Psoas muscle (tissue), 8 donors: ENCODE results near the gene CPT1B. TPM values are rescaled to one million over a fixed set of nuclear protein-coding genes. Genes with fewer than 3 reads are reported as not detected.

Experiments
- ATAC-seq, 4 donors: fragments of 200-7000 bp; cut with Tn5 transposase; one replicate each; pipeline ENCODE4 v1.9.1; 2020; ENCODE audit warnings: moderate library complexity in 3 of 4, mild to moderate bottlenecking in 2 of 4
- DNase-seq, 2 donors: peaks; one replicate each; pipeline ENCODE4 v3.0.0-alpha.2; 2020
- H3K27ac ChIP-seq: fragments of 200-600 bp; one replicate; pipeline ENCODE4 v1.8.0; 2022
- H3K27me3 ChIP-seq, 3 donors: fragments of 200-600 bp in 1 of 3; one replicate each; pipeline versions ENCODE4 v1.6.1 to v1.8.0; 2013 to 2022; ENCODE audit warnings: low read length in 2 of 3, mild to moderate bottlenecking in 2 of 3, moderate library complexity in 1 of 3; ENCODE audit not compliant: insufficient read depth in 3 of 3
- H3K36me3 ChIP-seq, 2 donors: fragments of 200-600 bp in 1 of 2; one replicate each; pipeline versions ENCODE4 v1.6.1 to v1.8.0; 2013 to 2022; ENCODE audit warnings: low read depth in 1 of 2, mild to moderate bottlenecking in 1 of 2, moderate library complexity in 1 of 2; ENCODE audit not compliant: insufficient read depth in 1 of 2
- H3K4me1 ChIP-seq: fragments of 200-600 bp; one replicate; pipeline ENCODE4 v1.8.0; 2022
- H3K4me3 ChIP-seq: fragments of 200-600 bp; one replicate; pipeline ENCODE4 v1.8.0; 2022; ENCODE audit warnings: mild to moderate bottlenecking
- H3K9me3 ChIP-seq: fragments of 200-600 bp; one replicate; pipeline ENCODE4 v1.8.0; 2022
- WGBS, 3 donors: extraction: QIAGEN DNeasy Blood & Tissue Kit; methylation state at CpG; one replicate each; pipeline versions ENCODE4 v1.1.6 to v1.1.7; 2013; 5-methylcytosine and 5-hydroxymethylcytosine counted together
- intact Hi-C, 2 donors: fragments of 100-400 bp; cut with DNase I; formaldehyde crosslinking; loops; one replicate each; pipeline versions ENCODE4 v1.11.0 to v1.14.2; 2022
- polyA plus RNA-seq, 3 donors: library from polyadenylated mRNA; stranded (reverse); fragments of 200-250 nt; gene quantifications; one replicate each; pipeline ENCODE4 v1.2.3, GENCODE V29; 2013
- total RNA-seq, 4 donors: library from RNA; stranded (reverse); fragmentation: NEBNext Ultra II Directional in 2 of 4; extraction: Animal tissue kit (Norgen Biotek cat#: 25700) in 2 of 4; gene quantifications; one replicate each; pipeline versions ENCODE4 v1.2.1 to v1.2.4, GENCODE V29; 2021 to 2023
- TF ChIP-seq, protein P1 (sequence below): fragments of 200-600 bp; IDR thresholded peaks from one replicate; pipeline ENCODE4 v1.8.0; 2022; ENCODE audit warnings: antibody characterized with exemption
- donor health status: healthy with polysubstance abuse.
- donor health status: DM: no; HTN: no; CAD: no; lungs with moderate emphysema.
- donor health status: Bipolar disorder and iron deficiency.
- donor health status: healthy.
- donor health status: DM: yes; HTN: yes; CAD: no.
- donor health status: DM: no; HTN: no; CAD: no.
- donor health status: DM: no; HTN: no; CAD: no.
- donor health status: DM: yes; HTN: yes; CAD: no.

The CPT1B gene
- total and polyA plus RNA-seq, 7 donors: 57.4 to 144 (median 87.6) TPM

DNA sequence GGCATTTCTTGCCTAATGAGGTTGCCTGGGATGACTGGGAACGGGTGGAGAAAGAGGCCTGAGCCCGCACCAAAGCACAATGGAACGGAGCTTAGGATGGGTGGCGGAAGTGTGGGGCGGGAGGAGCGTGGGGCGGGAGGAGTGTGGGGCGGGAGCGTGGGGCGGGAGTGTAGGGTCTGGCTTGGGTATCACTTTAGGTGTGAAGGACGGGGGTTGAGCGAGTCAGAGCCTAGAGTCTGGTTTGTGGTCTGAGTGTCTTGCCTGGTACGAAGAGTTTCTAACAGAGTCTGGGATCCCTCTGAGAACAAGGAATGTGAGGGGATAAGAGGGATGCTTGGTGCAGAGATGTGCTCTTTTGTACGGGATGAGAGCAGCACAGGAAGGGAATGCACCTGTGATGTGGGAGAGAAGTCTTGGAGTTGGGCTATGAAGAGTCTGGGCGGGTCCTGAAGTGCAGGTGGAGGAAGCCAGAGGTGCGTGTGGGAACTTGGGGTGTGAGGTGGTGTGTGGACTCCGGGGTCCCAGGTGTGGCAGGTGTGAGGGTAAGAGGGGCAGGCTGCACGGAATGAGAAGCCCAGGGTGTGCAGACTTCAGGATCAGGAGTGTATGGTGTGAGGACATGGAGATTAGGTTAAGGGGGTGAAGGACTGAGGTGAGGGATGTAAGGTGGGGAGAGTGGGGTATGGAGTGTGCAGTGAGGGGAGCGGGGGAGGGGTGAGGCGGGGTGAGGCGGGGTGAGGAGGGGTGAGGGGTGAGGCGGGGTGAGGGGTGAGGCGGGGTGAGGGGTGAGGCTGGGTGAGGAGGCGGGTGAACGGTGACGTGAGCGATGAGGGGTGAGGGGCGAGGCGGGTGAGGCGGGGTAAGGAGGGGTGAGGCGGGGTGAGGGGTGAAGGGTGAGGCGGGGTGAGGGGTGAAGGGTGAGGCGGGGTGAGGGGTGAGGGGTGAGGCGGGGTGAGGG lies 16.5 kb downstream of the CPT1B start:
- H3K4me1 ChIP-seq: peaks cover 5% of the 10 kb centered on the region
- no peak overlapping the region for H3K4me3 ChIP-seq
- ATAC-seq (no peak), DNase-seq (peak in 1 of 2 donors; percentile 56)
- TF ChIP-seq, protein P1, sequence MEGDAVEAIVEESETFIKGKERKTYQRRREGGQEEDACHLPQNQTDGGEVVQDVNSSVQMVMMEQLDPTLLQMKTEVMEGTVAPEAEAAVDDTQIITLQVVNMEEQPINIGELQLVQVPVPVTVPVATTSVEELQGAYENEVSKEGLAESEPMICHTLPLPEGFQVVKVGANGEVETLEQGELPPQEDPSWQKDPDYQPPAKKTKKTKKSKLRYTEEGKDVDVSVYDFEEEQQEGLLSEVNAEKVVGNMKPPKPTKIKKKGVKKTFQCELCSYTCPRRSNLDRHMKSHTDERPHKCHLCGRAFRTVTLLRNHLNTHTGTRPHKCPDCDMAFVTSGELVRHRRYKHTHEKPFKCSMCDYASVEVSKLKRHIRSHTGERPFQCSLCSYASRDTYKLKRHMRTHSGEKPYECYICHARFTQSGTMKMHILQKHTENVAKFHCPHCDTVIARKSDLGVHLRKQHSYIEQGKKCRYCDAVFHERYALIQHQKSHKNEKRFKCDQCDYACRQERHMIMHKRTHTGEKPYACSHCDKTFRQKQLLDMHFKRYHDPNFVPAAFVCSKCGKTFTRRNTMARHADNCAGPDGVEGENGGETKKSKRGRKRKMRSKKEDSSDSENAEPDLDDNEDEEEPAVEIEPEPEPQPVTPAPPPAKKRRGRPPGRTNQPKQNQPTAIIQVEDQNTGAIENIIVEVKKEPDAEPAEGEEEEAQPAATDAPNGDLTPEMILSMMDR: no peak
- H3K27me3 ChIP-seq: no peaks in the 10 kb centered on the region
- no peaks in the 10 kb centered on the region for H3K9me3 ChIP-seq
- no peak overlapping the region for H3K27ac ChIP-seq
- H3K36me3 ChIP-seq: no peaks in the 10 kb centered on the region
- WGBS, 3 donors: 62 to 71% (median 66%) methylated on average over 20 to 29 of the region's 34 CpGs
- intact Hi-C loops: loop anchor here in 1 of 2 donors (5.0 kb wide), 1 partner anchor 34 kb away; the partner anchor contains the start of gene SCO2

DNA sequence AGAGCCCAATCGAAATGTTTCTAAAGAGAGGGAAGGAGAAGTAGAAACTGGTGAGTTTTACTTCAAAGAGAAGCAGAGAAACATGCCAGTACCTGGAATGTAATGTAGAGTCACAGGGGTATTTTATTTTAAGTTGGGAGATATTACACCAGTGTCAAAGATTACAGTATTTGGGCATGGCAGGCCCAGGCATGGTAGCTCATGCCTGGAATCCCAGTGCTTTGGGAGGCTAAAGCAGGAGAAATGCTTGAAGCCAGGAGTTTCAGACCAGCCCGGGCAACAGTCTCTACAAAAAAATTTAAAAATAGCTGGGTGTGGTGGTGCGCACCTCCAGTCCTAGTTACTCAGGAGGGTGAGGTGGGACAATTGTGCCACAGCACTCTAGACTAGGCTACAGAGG lies 18.2 kb downstream of the CPT1B start:
- Histone ChIP-seq H3K4me3 (no peak overlapping the region), H3K4me1 (peaks cover 5% of the 10 kb centered on the region), H3K27me3 (no peaks in the 10 kb centered on the region), H3K27ac (no peak overlapping the region), H3K9me3 (no peaks in the 10 kb centered on the region), H3K36me3 (no peaks in the 10 kb centered on the region)
- WGBS, 3 donors: 85 to 89% (median 89%) methylated on average over 3 of the region's 3 CpGs
- TF ChIP-seq, protein P1: no peak
- intact Hi-C loops: loop anchor here in 1 of 2 donors (5.0 kb wide), 1 partner anchor 33 kb away; the partner anchor contains the start of gene SCO2
- ATAC-seq (no peak), DNase-seq (no peak)

DNA sequence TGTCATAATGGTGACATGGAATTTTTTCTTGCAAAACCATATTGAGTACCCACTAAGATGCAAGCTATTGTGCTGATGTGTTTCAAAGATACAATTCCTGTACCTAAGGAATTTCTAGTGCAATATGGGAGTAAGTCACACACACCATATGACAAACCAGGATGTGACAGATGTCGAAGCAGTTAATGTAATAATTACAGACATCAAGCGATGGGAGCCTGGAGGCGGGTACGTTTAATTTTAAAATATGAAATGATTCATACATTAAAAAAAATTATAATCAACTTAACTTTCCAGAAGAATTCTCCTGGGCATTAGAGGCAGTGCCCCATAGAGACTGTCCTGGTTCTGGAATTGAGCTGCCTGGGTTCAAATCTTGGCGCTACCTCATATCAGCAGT lies 21.5 kb downstream of the CPT1B start:
- WGBS, 3 donors: 76 to 83% (median 79%) methylated on average over 5 of the region's 5 CpGs
- Histone ChIP-seq H3K9me3 (no peaks in the 10 kb centered on the region), H3K36me3 (no peaks in the 10 kb centered on the region), H3K4me3 (no peak overlapping the region), H3K27ac (no peak overlapping the region), H3K27me3 (peaks cover 0 to 10% (median 0%) of the 10 kb centered on the region in 3 donors), H3K4me1 (no peaks in the 10 kb centered on the region)
- intact Hi-C loops: no loop called here
- TF ChIP-seq, protein P1: no peak
- DNase-seq: no peak
- ATAC-seq: no peak

DNA sequence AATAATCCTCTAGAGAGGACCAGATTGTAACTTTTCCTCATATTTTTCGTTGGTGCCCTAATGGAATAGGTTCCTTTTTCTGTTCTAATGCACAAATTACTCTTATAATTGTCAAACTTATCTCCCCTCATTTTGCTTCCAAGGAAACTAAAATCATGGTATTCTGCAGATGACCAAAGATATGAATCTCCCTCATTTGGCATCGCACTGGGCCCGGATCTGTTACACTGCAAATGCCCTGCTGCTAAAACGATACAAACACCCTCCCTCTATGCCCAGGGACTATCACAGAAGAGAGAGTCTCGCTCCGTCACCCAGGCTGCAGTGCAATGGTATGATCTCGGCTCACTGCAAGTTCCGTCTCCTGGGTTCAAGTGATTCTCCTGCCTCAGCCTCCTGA lies 24.9 kb downstream of the CPT1B start:
- no peak for ATAC-seq
- H3K36me3 ChIP-seq: no peaks in the 10 kb centered on the region
- no peak overlapping the region for H3K4me3 ChIP-seq
- WGBS, 3 donors: 71 to 86% (median 74%) methylated on average over 8 of the region's 8 CpGs
- no peaks in the 10 kb centered on the region for H3K9me3 ChIP-seq
- H3K27ac ChIP-seq: no peak overlapping the region
- TF ChIP-seq, protein P1: no peak
- H3K27me3 ChIP-seq: peaks cover 0 to 30% (median 11%) of the 10 kb centered on the region in 3 donors
- no peak for DNase-seq
- intact Hi-C loops: no loop called here
- H3K4me1 ChIP-seq: no peaks in the 10 kb centered on the region
